PC-3 (cell line): Measurements from ENCODE around the gene DCHS1. TPM values are rescaled to one million over a fixed set of nuclear protein-coding genes. Genes with fewer than 3 reads are reported as not detected.

Source experiments
- ATAC-seq: fragments of 200-7000 bp; cut with Tn5 transposase; 2 replicates; pipeline ENCODE4 v1.9.1; 2020; ENCODE audit warnings: mild to moderate bottlenecking, moderate library complexity
- BruUV-seq: library from RNA; stranded (reverse); fragments of 400-500 nt; replicated peaks from 2 replicates; lab custom pipeline; 2021; lab: Mats Ljungman, UMichigan
- CTCF ChIA-PET: fragments of 300-600 bp; sonication (Branson Sonifier 250); formaldehyde crosslinking; loops from one replicate; lab custom pipeline; 2022; ENCODE audit warnings: antibody characterized with exemption; lab: Charles Lee
- POLR2A ChIA-PET: fragments of 300-600 bp; sonication (Branson Sonifier 250); formaldehyde crosslinking; loops from one replicate; lab custom pipeline; 2022; ENCODE audit warnings: antibody characterized with exemption; ENCODE audit not compliant: unreplicated experiment; lab: Charles Lee
- DNase-seq: peaks from one replicate; pipeline ENCODE4 v3.0.0-alpha.2; 2015
- H2AFZ ChIP-seq: fragments of 300-600 bp; sonication (generic); 2 replicates; pipeline ENCODE4 v1.6.0; 2016; ENCODE audit warnings: antibody characterized with exemption, low read length
- H3F3A ChIP-seq: fragments of 300-600 bp; sonication (generic); one replicate; pipeline ENCODE4 v1.6.0; 2017; ENCODE audit warnings: antibody characterized with exemption, low read length, control low read depth, mild to moderate bottlenecking; ENCODE audit not compliant: unreplicated experiment
- H3K27ac ChIP-seq: fragments of 300-600 bp; sonication (generic); 2 replicates; pipeline ENCODE4 v1.5.1; 2016; ENCODE audit warnings: mild to moderate bottlenecking, low read length
- H3K27me3 ChIP-seq: fragments of 300-600 bp; sonication (generic); 2 replicates; pipeline ENCODE4 v1.6.1; 2016; ENCODE audit warnings: low read length, mixed read lengths
- H3K36me3 ChIP-seq: fragments of 300-600 bp; sonication (generic); 2 replicates; pipeline ENCODE4 v1.6.1; 2016; ENCODE audit warnings: low read depth, mixed run types, low read length, mixed read lengths
- H3K4me1 ChIP-seq: fragments of 300-600 bp; sonication (generic); 2 replicates; pipeline ENCODE4 v1.5.1; 2016; ENCODE audit warnings: low read length; ENCODE audit not compliant: insufficient read depth
- H3K4me2 ChIP-seq: fragments of 300-600 bp; sonication (generic); 2 replicates; pipeline ENCODE4 v1.6.0; 2016; ENCODE audit warnings: low read length
- H3K4me3 ChIP-seq: fragments of 300-600 bp; sonication (generic); 2 replicates; pipeline ENCODE4 v1.5.1; 2016; ENCODE audit warnings: mild to moderate bottlenecking, low read length, mixed read lengths
- H3K79me2 ChIP-seq: fragments of 300-600 bp; sonication (generic); 2 replicates; pipeline ENCODE4 v1.6.1; 2017; ENCODE audit warnings: low read length, mixed read lengths
- H3K9ac ChIP-seq: fragments of 300-600 bp; sonication (generic); 2 replicates; pipeline ENCODE4 v1.6.0; 2016; ENCODE audit warnings: mild to moderate bottlenecking, low read length
- H3K9me2 ChIP-seq: fragments of 300-600 bp; sonication (generic); replicated peaks from 2 replicates; pipeline ENCODE4 v1.6.1; 2016; ENCODE audit warnings: mixed run types, low read length, mixed read lengths
- H3K9me3 ChIP-seq: fragments of 300-600 bp; sonication (generic); 2 replicates; pipeline ENCODE4 v1.6.1; 2016; ENCODE audit warnings: low read length, mixed read lengths
- H4K20me1 ChIP-seq: fragments of 300-600 bp; sonication (generic); 2 replicates; pipeline ENCODE4 v1.6.1; 2016; ENCODE audit warnings: low read length, mixed read lengths
- EZH2 ChIP-seq: fragments of 300-600 bp; sonication (generic); IDR thresholded peaks from one replicate; pipeline ENCODE4 v1.6.1; 2017; ENCODE audit warnings: antibody characterized with exemption, mild to moderate bottlenecking, low read length; ENCODE audit not compliant: unreplicated experiment
- EZH2phosphoT487 ChIP-seq: fragments of 300-600 bp; sonication (generic); IDR thresholded peaks from 2 replicates; pipeline ENCODE4 v1.6.1; 2018; ENCODE audit warnings: mild to moderate bottlenecking, antibody characterized with exemption, low read length, borderline replicate concordance
- intact Hi-C: fragments of 100-400 bp; cut with micrococcal nuclease; formaldehyde crosslinking; loops from 2 replicates; pipeline ENCODE4 v1.9.0; 2023
- total RNA-seq: library from RNA; depleted of rRNA; stranded (reverse); fragments of >200 nt; gene quantifications from 2 replicates; pipeline ENCODE4 v1.2.3, GENCODE V29; 2014
- TF ChIP-seq, protein P1 (sequence below): fragments of 300-600 bp; sonication (generic); conservative IDR thresholded peaks from 2 replicates; pipeline ENCODE4 v1.5.1; 2017; ENCODE audit warnings: antibody characterized with exemption, low read depth, mild to moderate bottlenecking, low read length

DCHS1 gene
- total RNA-seq, 1 experiment from 2014 or later = under 0.01 TPM

GRCh38 chr11:6611092-6611962, 44.3 kb downstream of the DCHS1 start:
- no peaks in the 10 kb centered on the region for H3K9me3 ChIP-seq
- no peak for DNase-seq
- H3F3A ChIP-seq = peaks cover 3% of the 10 kb centered on the region
- H3K27ac ChIP-seq = no peak overlapping the region
- peaks cover 28% of the 10 kb centered on the region for H3K4me1 ChIP-seq
- H4K20me1 ChIP-seq = no peaks in the 10 kb centered on the region
- H3K27me3 ChIP-seq = no peaks in the 10 kb centered on the region
- peak overlapping the region; percentile 40; the same call in 1 of the 2 replicates for H2AFZ ChIP-seq
- TF ChIP-seq EZH2phosphoT487 (no peak), EZH2 (no peak)
- TF ChIP-seq, protein P1, sequence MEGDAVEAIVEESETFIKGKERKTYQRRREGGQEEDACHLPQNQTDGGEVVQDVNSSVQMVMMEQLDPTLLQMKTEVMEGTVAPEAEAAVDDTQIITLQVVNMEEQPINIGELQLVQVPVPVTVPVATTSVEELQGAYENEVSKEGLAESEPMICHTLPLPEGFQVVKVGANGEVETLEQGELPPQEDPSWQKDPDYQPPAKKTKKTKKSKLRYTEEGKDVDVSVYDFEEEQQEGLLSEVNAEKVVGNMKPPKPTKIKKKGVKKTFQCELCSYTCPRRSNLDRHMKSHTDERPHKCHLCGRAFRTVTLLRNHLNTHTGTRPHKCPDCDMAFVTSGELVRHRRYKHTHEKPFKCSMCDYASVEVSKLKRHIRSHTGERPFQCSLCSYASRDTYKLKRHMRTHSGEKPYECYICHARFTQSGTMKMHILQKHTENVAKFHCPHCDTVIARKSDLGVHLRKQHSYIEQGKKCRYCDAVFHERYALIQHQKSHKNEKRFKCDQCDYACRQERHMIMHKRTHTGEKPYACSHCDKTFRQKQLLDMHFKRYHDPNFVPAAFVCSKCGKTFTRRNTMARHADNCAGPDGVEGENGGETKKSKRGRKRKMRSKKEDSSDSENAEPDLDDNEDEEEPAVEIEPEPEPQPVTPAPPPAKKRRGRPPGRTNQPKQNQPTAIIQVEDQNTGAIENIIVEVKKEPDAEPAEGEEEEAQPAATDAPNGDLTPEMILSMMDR = no peak
- peak; percentile 19 for ATAC-seq
- TSS peak; percentile 24 for BruUV-seq
- peak overlapping the region; percentile 85 for H3K4me2 ChIP-seq
- H3K9me2 ChIP-seq = no peaks in the 10 kb centered on the region
- H3K79me2 ChIP-seq = peaks cover 29% of the 10 kb centered on the region
- peaks cover 25% of the 10 kb centered on the region; the same call in 1 of the 2 replicates for H3K36me3 ChIP-seq
- ChIA-PET POLR2A (interaction anchor here (0.6 to 0.7 kb wide), 2 partner anchors 72 to 80 kb away, joined by 3 to 5 read pairs; partner anchors contain the start of gene MRPL17), CTCF (no interaction called here)
- peak overlapping the region; percentile 85 for H3K4me3 ChIP-seq
- intact Hi-C loops = loop anchor here (5.0 kb wide), 1 partner anchor 56 kb away; no protein-coding TSS in a partner anchor
- peak overlapping the region; percentile 80 for H3K9ac ChIP-seq

DNA sequence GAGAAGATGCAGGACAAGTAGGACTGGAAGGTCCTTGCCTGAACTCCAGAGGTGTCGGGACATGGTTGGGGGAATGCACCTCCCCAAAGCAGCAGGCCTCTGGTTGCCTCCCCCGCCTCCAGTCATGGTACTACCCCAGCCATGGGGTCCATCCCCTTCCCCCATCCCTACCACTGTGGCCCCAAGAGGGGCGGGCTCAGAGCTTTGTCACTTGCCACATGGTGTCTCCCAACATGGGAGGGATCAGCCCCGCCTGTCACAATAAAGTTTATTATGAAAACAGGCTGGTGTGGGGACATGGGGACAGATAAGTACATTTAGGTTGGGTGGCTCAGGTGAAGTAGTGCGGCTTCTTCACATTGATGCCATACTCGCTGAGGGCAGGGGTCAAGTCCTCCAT, 45.0 kb downstream of the DCHS1 start:
- no TSS peak for BruUV-seq
- Histone ChIP-seq H4K20me1 (no peaks in the 10 kb centered on the region), H3K4me3 (peak overlapping the region; percentile 85; the same call in 1 of the 2 replicates), H3K9me2 (no peaks in the 10 kb centered on the region), H3K9me3 (no peaks in the 10 kb centered on the region), H3K27me3 (no peaks in the 10 kb centered on the region), H3K36me3 (peaks cover 25% of the 10 kb centered on the region; the same call in 1 of the 2 replicates), H3K4me1 (peaks cover 33% of the 10 kb centered on the region), H3K9ac (no peak overlapping the region), H3K27ac (no peak overlapping the region), H3F3A (peaks cover 5% of the 10 kb centered on the region), H3K4me2 (peak overlapping the region; percentile 85), H3K79me2 (peaks cover 36% of the 10 kb centered on the region), H2AFZ (no peak overlapping the region)
- ATAC-seq = no peak
- no peak for DNase-seq
- intact Hi-C loops = loop anchor here (5.0 kb wide), 1 partner anchor 57 kb away; no protein-coding TSS in a partner anchor
- TF ChIP-seq EZH2phosphoT487 (no peak), EZH2 (no peak)
- TF ChIP-seq, protein P1 = no peak
- ChIA-PET CTCF (no interaction called here), POLR2A (no interaction called here)
